Astrocyte (in vitro differentiated cells and primary cell): ENCODE measurements around the gene TGFB2.

Experiments used
- EZH2 ChIP-seq: IDR thresholded peaks from 2 replicates; pipeline ENCODE4 v1.6.1; 2012; ENCODE audit warnings: mild to moderate bottlenecking, low read length, inconsistent platforms; ENCODE audit not compliant: insufficient read depth
- TF ChIP-seq, protein P1 (sequence below): IDR thresholded peaks from 2 replicates; pipeline ENCODE4 v1.5.1; 2011; ENCODE audit warnings: low read depth, mild to moderate bottlenecking, inconsistent platforms, low read length, moderate library complexity; ENCODE audit not compliant: insufficient read depth

DNA sequence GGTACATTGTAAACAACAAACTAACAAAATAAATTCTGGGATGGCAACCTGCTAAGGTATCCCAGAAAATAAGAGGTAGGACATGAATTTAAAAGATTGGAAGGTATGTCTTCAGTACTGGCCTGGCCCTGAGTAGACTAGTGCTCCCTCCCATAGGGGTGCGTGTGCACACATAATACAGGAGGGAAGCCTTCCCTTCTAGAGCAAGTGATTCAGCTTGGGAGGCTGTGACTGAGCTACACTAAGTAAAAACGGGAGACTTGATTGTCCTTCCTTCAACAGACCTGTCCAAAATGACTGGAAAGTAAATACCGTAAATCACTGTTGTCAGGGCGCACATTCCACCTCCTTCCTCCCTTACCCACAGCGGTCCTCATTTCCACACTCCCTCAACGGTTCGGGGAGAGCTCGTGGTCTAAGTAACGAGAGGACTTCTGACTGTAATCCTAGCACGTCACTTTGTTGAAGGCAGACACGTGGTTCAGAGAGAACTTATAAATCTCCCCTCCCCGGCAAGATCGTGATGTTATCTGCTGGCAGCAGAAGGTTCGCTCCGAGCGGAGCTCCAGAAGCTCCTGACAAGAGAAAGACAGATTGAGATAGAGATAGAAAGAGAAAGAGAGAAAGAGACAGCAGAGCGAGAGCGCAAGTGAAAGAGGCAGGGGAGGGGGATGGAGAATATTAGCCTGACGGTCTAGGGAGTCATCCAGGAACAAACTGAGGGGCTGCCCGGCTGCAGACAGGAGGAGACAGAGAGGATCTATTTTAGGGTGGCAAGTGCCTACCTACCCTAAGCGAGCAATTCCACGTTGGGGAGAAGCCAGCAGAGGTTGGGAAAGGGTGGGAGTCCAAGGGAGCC lies at the start of gene TGFB2:
- TF ChIP-seq, protein P1, sequence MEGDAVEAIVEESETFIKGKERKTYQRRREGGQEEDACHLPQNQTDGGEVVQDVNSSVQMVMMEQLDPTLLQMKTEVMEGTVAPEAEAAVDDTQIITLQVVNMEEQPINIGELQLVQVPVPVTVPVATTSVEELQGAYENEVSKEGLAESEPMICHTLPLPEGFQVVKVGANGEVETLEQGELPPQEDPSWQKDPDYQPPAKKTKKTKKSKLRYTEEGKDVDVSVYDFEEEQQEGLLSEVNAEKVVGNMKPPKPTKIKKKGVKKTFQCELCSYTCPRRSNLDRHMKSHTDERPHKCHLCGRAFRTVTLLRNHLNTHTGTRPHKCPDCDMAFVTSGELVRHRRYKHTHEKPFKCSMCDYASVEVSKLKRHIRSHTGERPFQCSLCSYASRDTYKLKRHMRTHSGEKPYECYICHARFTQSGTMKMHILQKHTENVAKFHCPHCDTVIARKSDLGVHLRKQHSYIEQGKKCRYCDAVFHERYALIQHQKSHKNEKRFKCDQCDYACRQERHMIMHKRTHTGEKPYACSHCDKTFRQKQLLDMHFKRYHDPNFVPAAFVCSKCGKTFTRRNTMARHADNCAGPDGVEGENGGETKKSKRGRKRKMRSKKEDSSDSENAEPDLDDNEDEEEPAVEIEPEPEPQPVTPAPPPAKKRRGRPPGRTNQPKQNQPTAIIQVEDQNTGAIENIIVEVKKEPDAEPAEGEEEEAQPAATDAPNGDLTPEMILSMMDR = no peak
- TF ChIP-seq EZH2 = no peak
